HepG2 (cell line): ENCODE measurements around the gene PODXL2. TPM values are rescaled to one million over a fixed set of nuclear protein-coding genes. Genes with fewer than 3 reads are reported as not detected.

Experiments
- ATAC-seq: fragments of 200-7000 bp; cut with Tn5 transposase; 3 replicates; pipeline ENCODE4 v1.9.1; 2020; ENCODE audit warnings: mild to moderate bottlenecking, moderate library complexity
- BruUV-seq: library from RNA; stranded (reverse); fragments of 400-500 nt; replicated peaks from 2 replicates; lab custom pipeline; 2021; lab: Mats Ljungman, UMichigan
- CTCF ChIA-PET: fragments of 300-600 bp; formaldehyde crosslinking; extraction: SDS; loops from one replicate; lab custom pipeline; 2021; ENCODE audit warnings: low total read pairs, inconsistent platforms, low intra/inter-chr PET ratio; lab: Yijun Ruan, JAX
- POLR2A ChIA-PET: fragments of 350-600 bp; sonication (Branson Sonifier 250); formaldehyde crosslinking; loops from one replicate; lab custom pipeline; 2020; ENCODE audit warnings: antibody characterized with exemption, inconsistent platforms; lab: Yijun Ruan, JAX
- DNase-seq: peaks from one replicate; pipeline ENCODE4 v3.0.0-alpha.2; 2015; ENCODE audit warnings: low spot score
- FAIRE-seq: peaks from 3 replicates; lab custom pipeline; 2011; peaks lifted over from hg19 to GRCh38; lab: Jason Lieb, UNC
- H2AFZ ChIP-seq: one replicate; pipeline ENCODE4 v1.6.1; 2011; ENCODE audit warnings: low read length, inconsistent platforms
- H3K27ac ChIP-seq: fragments of 300-600 bp; 3 replicates; pipeline ENCODE4 v1.8.0; 2011; ENCODE audit warnings: mixed run types, mild to moderate bottlenecking, mixed read lengths, low read length, inconsistent platforms; ENCODE audit not compliant: insufficient read depth; ENCODE audit errors: extremely low read length
- H3K27me3 ChIP-seq, 2 experiments: fragments of 200-600 bp in 1 of 2; 2 replicates in 1 of 2; 3 replicates in 1 of 2; pipeline versions ENCODE4 v1.6.0 to v1.8.0; 2011; ENCODE audit warnings: low read length in 2 of 2, mild to moderate bottlenecking in 2 of 2, moderate library complexity in 2 of 2, inconsistent platforms in 1 of 2; ENCODE audit not compliant: insufficient read depth in 2 of 2, control insufficient read depth in 1 of 2
- H3K36me3 ChIP-seq, 2 experiments: fragments of 200-600 bp in 1 of 2; replicated peaks in 1 of 2; 2 replicates in 1 of 2; 3 replicates in 1 of 2; pipeline versions ENCODE4 v1.5.1 to v1.8.0; 2011; ENCODE audit warnings: low read length in 2 of 2, inconsistent platforms in 1 of 2; ENCODE audit not compliant: insufficient read depth in 2 of 2, control insufficient read depth in 1 of 2
- H3K4me1 ChIP-seq: 2 replicates; pipeline ENCODE4 v1.5.1; 2012; ENCODE audit warnings: low read length, inconsistent platforms; ENCODE audit not compliant: insufficient read depth
- H3K4me2 ChIP-seq: 2 replicates; pipeline ENCODE4 v1.6.0; 2011; ENCODE audit warnings: low read depth, low read length, inconsistent platforms
- H3K4me3 ChIP-seq, 3 experiments: fragments of 200-600 bp in 1 of 3; sonication (generic), shearing (Covaris generic) in 1 of 3; replicated peaks in 1 of 3; 2 replicates each; pipeline ENCODE4 v1.5.1; 2011 to 2016; ENCODE audit warnings: low read length in 3 of 3, inconsistent platforms in 2 of 3, low read depth in 2 of 3, mild to moderate bottlenecking in 2 of 3, control low read depth in 1 of 3, mixed read lengths in 1 of 3; ENCODE audit not compliant: insufficient read depth in 1 of 3
- H3K79me2 ChIP-seq: one replicate; pipeline ENCODE4 v1.6.1; 2011; ENCODE audit warnings: low read length, inconsistent platforms; ENCODE audit not compliant: insufficient read depth
- H3K9ac ChIP-seq: 2 replicates; pipeline ENCODE4 v1.6.0; 2011; ENCODE audit warnings: mild to moderate bottlenecking, low read depth, low read length, inconsistent platforms; ENCODE audit not compliant: insufficient read depth
- H3K9me3 ChIP-seq: 2 replicates; pipeline ENCODE4 v1.5.1; 2012; ENCODE audit warnings: mild to moderate bottlenecking, low read length
- H4K20me1 ChIP-seq: 2 replicates; pipeline ENCODE4 v1.6.0; 2011; ENCODE audit warnings: inconsistent platforms, mild to moderate bottlenecking, low read length, moderate library complexity; ENCODE audit not compliant: insufficient read depth
- ADNP ChIP-seq: sonication (generic); formaldehyde crosslinking; IDR thresholded peaks from 2 replicates; pipeline ENCODE4 v1.4.0; 2020; ENCODE audit warnings: missing genetic modification reagents
- CBFB ChIP-seq: sonication (generic); formaldehyde crosslinking; IDR thresholded peaks from 2 replicates; pipeline ENCODE4 v1.4.0; 2020; ENCODE audit warnings: missing genetic modification reagents
- CCAR2 ChIP-seq: fragments of 200-400 bp; formaldehyde crosslinking; optimal IDR thresholded peaks from 2 replicates; pipeline ENCODE3; 2018; ENCODE audit warnings: low read depth, mild to moderate bottlenecking, low read length, moderate library complexity
- GABPA ChIP-seq, 2 experiments: IDR thresholded peaks; 2 replicates each; pipeline ENCODE4 v1.6.1; 2011 to 2016; ENCODE audit warnings: low read depth in 2 of 2, low read length in 1 of 2, missing biosample characterization in 1 of 2, missing genetic modification characterization in 1 of 2
- GTF3A ChIP-seq: sonication (generic); formaldehyde crosslinking; conservative IDR thresholded peaks from 2 replicates; pipeline ENCODE4 v1.4.0; 2020; ENCODE audit warnings: mild to moderate bottlenecking, missing genetic modification reagents
- MAFK ChIP-seq, 2 experiments: IDR thresholded peaks in 1 of 2; conservative IDR thresholded peaks in 1 of 2; 2 replicates each; pipeline ENCODE4 v1.6.1; 2011; ENCODE audit warnings: improper control_type of control experiment in 2 of 2, low read length in 2 of 2
- MTA1 ChIP-seq: sonication (generic); formaldehyde crosslinking; IDR thresholded peaks from 2 replicates; pipeline ENCODE4 v1.4.0; 2020; ENCODE audit warnings: missing genetic modification reagents, mild to moderate bottlenecking, borderline replicate concordance
- NCOA1 ChIP-seq: sonication (generic); formaldehyde crosslinking; IDR thresholded peaks from 2 replicates; pipeline ENCODE4 v1.9.0; 2021; ENCODE audit warnings: missing genetic modification reagents
- REPIN1 ChIP-seq: sonication (generic); formaldehyde crosslinking; IDR thresholded peaks from 2 replicates; pipeline ENCODE4 v1.8.0; 2022; ENCODE audit warnings: missing genetic modification reagents, low read depth, mild to moderate bottlenecking, borderline replicate concordance
- RNF2 ChIP-seq: fragments of 450-650 bp; conservative IDR thresholded peaks from 2 replicates; pipeline ENCODE4 v1.6.1; 2016; ENCODE audit warnings: low read depth
- U2AF1 ChIP-seq: fragments of 200-400 bp; formaldehyde crosslinking; optimal IDR thresholded peaks from 2 replicates; pipeline ENCODE3; 2017; ENCODE audit warnings: mild to moderate bottlenecking, low read depth, low read length
- XRCC5 ChIP-seq: fragments of 200-400 bp; formaldehyde crosslinking; optimal IDR thresholded peaks from 2 replicates; pipeline ENCODE3; 2017; ENCODE audit warnings: mild to moderate bottlenecking, low read length
- ZFP37 ChIP-seq: sonication (generic); formaldehyde crosslinking; IDR thresholded peaks from 2 replicates; pipeline ENCODE4 v1.4.0; 2020; ENCODE audit warnings: missing genetic modification reagents, borderline replicate concordance
- ZNF274 ChIP-seq: sonication (generic); formaldehyde crosslinking; IDR thresholded peaks from 2 replicates; pipeline ENCODE4 v1.5.1; 2020; ENCODE audit warnings: mild to moderate bottlenecking, missing genetic modification reagents
- ZNF432 ChIP-seq: sonication (generic); formaldehyde crosslinking; IDR thresholded peaks from 2 replicates; pipeline ENCODE4 v1.5.0; 2020; ENCODE audit warnings: missing genetic modification reagents, mild to moderate bottlenecking, borderline replicate concordance
- ZNF446 ChIP-seq: sonication (generic); formaldehyde crosslinking; IDR thresholded peaks from 2 replicates; pipeline ENCODE4 v1.5.0; 2020; ENCODE audit warnings: mild to moderate bottlenecking, missing genetic modification reagents
- ZNF678 ChIP-seq: sonication (generic); formaldehyde crosslinking; IDR thresholded peaks from 2 replicates; pipeline ENCODE4 v1.4.0; 2020; ENCODE audit warnings: mild to moderate bottlenecking, missing genetic modification reagents
- WGBS: methylation state at CpG from one replicate; pipeline ENCODE4 v1.1.6; 2017; ENCODE audit warnings: low lambda C conversion rate; 5-methylcytosine and 5-hydroxymethylcytosine counted together
- in situ Hi-C: cut with HindIII; loops from 2 replicates; pipeline ENCODE4 v1.10.0; 2017; ENCODE audit warnings: low pct_unique_long_range_greater_than_20kb; ENCODE audit not compliant: extremely low pct_ligation_motif_present
- intact Hi-C: fragments of 100-400 bp; cut with micrococcal nuclease; formaldehyde crosslinking; loops from one replicate; pipeline ENCODE4 v1.10.0; 2022; ENCODE audit not compliant: unreplicated experiment
- polyA plus RNA-seq, 8 experiments: library from polyadenylated mRNA; depleted of rRNA in 3 of 8; stranded (reverse) in 7 of 8; unstranded in 1 of 8; fragments of >200 nt; fragmentation: Illumina TruSeq in 4 of 8; extraction: Trizol in 4 of 8; gene quantifications; 2 replicates each; pipeline versions ENCODE4 v1.2.1 to v1.2.3, GENCODE V29; 2011 to 2016; ENCODE audit warnings: low read depth in 4 of 8, missing spikeins in 1 of 8, mixed read lengths in 1 of 8; ENCODE audit not compliant: insufficient read depth in 1 of 8
- total RNA-seq, 5 experiments: library from RNA; depleted of rRNA; stranded (reverse); fragments of >200 nt; fragmentation: Illumina TruSeq; extraction: Trizol; gene quantifications; 2 replicates each; pipeline ENCODE4 v1.2.3, GENCODE V29; 2016; ENCODE audit warnings: low read depth in 1 of 5
- TF ChIP-seq, protein P1 (sequence below): sonication (generic); formaldehyde crosslinking; IDR thresholded peaks from 2 replicates; pipeline ENCODE4 v1.5.0; 2020; ENCODE audit warnings: missing genetic modification reagents
- TF ChIP-seq, protein P2 (sequence below): sonication (generic); formaldehyde crosslinking; IDR thresholded peaks from 2 replicates; pipeline ENCODE4 v1.4.0; 2020; ENCODE audit warnings: missing genetic modification reagents, mild to moderate bottlenecking, borderline replicate concordance

Gene PODXL2
- total and polyA plus RNA-seq, 2 of the 13 experiments (the other 11 are each of a cell fraction or from before 2014, with no cell fraction given) = 20.4 to 25.1 TPM

DNA sequence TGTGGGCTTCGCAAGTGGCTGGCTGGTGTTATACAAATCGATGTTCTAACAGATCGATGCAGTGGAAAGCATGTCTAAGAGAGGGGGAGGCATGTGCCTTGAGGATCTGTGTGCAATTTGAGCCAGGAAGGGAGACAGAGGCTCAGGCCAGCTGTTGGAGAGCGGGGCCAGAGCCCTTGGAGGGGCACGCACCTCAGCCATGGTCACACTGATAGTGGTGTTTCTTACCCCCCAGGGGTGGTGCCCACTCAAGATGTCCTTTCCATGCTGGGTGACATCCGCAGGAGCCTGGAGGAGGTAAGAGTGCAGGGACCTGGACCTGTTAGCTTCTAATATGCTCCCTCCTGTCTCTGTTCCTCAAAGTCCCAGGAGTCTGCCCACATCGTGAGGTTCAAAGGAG is 39.9 kb downstream of the PODXL2 start (continued):
- TF ChIP-seq MAFK (conservative IDR thresholded peaks at IDR 0.05 in 1 of 2, IDR thresholded peaks at IDR 0.05 in 1 of 2; ENCODE audit: low read length in 2 of 2) = no peak
- no peak for TF ChIP-seq NCOA1 (CRISPR knock-in tag)
- no peak for TF ChIP-seq GTF3A (CRISPR knock-in tag)
- no peak for TF ChIP-seq CCAR2

DNA sequence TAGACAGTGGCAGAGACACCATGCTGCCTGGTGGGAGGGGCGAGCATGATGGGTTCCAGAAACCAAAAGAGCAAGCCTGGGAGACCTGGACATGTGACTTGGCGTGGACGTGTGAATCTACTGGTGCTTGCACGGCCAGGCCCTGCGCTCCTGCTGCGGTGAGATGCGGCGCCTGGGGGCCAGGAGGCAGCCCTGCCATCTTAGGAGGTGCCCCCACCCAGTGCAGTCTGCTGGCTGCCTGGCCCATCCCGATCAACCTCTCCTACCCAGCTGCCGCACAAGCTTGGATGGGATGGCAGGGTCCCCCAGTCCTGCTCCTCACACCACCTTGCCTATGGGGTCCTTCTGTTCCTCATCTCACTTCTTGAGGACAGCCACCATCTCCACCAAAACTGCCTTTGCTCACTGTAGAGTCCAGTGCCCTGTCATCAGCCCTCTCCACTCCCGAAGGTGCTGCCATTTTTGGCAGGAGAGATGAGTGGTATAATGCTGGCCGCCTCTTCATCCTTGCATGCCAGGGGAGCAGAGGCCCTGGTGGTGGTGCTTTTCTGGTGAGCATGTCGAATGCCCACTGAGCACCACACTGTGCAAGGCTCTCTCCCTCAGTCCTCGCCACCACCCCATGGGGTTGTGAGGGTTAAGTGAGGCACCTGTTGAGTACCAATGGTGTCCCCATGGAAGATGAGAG is 40.7 kb downstream of the PODXL2 start:
- Histone ChIP-seq H3K4me3 (no peak overlapping the region), H3K36me3 (peaks cover 0 to 2% of the 10 kb centered on the region in 2 experiments; a peak in 1 of 5 replicates), H3K9ac (no peak overlapping the region), H3K27ac (no peak overlapping the region), H2AFZ (no peak overlapping the region), H3K27me3 (peaks cover 0 to 4% of the 10 kb centered on the region in 2 experiments; a peak in 1 of 5 replicates), H3K79me2 (no peaks in the 10 kb centered on the region), H3K9me3 (no peaks in the 10 kb centered on the region), H3K4me2 (no peak overlapping the region), H4K20me1 (no peaks in the 10 kb centered on the region), H3K4me1 (peaks cover 19% of the 10 kb centered on the region)
- ChIA-PET POLR2A (no interaction called here), CTCF (no interaction called here)
- TF ChIP-seq, protein P1, sequence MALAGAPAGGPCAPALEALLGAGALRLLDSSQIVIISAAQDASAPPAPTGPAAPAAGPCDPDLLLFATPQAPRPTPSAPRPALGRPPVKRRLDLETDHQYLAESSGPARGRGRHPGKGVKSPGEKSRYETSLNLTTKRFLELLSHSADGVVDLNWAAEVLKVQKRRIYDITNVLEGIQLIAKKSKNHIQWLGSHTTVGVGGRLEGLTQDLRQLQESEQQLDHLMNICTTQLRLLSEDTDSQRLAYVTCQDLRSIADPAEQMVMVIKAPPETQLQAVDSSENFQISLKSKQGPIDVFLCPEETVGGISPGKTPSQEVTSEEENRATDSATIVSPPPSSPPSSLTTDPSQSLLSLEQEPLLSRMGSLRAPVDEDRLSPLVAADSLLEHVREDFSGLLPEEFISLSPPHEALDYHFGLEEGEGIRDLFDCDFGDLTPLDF (CRISPR knock-in tag) = no peak
- TF ChIP-seq, protein P2, sequence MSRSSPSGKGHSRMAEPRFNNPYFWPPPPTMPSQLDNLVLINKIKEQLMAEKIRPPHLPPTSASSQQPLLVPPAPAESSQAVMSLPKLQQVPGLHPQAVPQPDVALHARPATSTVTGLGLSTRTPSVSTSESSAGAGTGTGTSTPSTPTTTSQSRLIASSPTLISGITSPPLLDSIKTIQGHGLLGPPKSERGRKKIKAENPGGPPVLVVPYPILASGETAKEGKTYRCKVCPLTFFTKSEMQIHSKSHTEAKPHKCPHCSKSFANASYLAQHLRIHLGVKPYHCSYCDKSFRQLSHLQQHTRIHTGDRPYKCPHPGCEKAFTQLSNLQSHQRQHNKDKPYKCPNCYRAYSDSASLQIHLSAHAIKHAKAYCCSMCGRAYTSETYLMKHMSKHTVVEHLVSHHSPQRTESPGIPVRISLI (CRISPR knock-in tag) = no peak
- TF ChIP-seq ZNF678 (CRISPR knock-in tag) (no peak), ZNF432 (no peak), MTA1 (no peak), ZNF446 (CRISPR knock-in tag) (no peak), REPIN1 (no peak), CBFB (CRISPR knock-in tag) (no peak), ZFP37 (CRISPR knock-in tag) (no peak), RNF2 (no peak), ADNP (CRISPR knock-in tag) (no peak), GABPA (IDR thresholded peaks at IDR 0.05; ENCODE audit: low read depth, low read length) (no peak), GABPA (CRISPR knock-in tag; IDR thresholded peaks at IDR 0.05; ENCODE audit: low read depth) (no peak), ZNF274 (CRISPR knock-in tag) (no peak), U2AF1 (no peak), XRCC5 (no peak)
- no TSS peak for BruUV-seq
- in situ Hi-C loops (no loop called here), intact Hi-C loops (no loop called here)
- no peak for FAIRE-seq
- DNase-seq = no peak
- 94% methylated on average over 7 of the region's 14 CpGs for WGBS
- ATAC-seq = no peak
